Upper lobe of left lung (tissue), 4 donors: ENCODE data around the gene ANO2.

ENCODE experiments used
- CTCF ChIP-seq, 6 experiments: fragments of 450-650 bp in 4 of 6; fragments of 200-600 bp in 2 of 6; sonication (generic) in 2 of 6; IDR thresholded peaks; one replicate each; pipeline ENCODE4 v1.5.1; 2016 to 2019; ENCODE audit warnings: antibody characterized with exemption in 6 of 6
- POLR2A ChIP-seq, 4 donors: fragments of 450-650 bp; IDR thresholded peaks; one replicate each; pipeline ENCODE4 v1.5.1; 2016 to 2017; ENCODE audit warnings: antibody characterized with exemption in 4 of 4, mild to moderate bottlenecking in 2 of 4

- TF ChIP-seq CTCF (IDR thresholded peaks at IDR 0.05) = no peak
- no peak for TF ChIP-seq POLR2A (IDR thresholded peaks at IDR 0.05)
These were observed 74.9 kb downstream of the ANO2 start for GRCh38 chr12:5870183-5870582.
